Activated gamma-delta T cell treated with Interleukin-2 at 50 U/mL for 16 hours (primary cell): Measurements from ENCODE around the gene EPS8L3.
A peak's percentile ranks its signal among the peaks of the same experiment; 100 is the strongest.
"Not testable (repeated sequence)": the region's sequence is repeated elsewhere in the genome, so short reads cannot be mapped to it uniquely, and the experiment has no call there.

Source experiments
- DNase-seq: peaks from one replicate; pipeline ENCODE4 v3.0.0-alpha.2; 2020

The EPS8L3 gene

DNA sequence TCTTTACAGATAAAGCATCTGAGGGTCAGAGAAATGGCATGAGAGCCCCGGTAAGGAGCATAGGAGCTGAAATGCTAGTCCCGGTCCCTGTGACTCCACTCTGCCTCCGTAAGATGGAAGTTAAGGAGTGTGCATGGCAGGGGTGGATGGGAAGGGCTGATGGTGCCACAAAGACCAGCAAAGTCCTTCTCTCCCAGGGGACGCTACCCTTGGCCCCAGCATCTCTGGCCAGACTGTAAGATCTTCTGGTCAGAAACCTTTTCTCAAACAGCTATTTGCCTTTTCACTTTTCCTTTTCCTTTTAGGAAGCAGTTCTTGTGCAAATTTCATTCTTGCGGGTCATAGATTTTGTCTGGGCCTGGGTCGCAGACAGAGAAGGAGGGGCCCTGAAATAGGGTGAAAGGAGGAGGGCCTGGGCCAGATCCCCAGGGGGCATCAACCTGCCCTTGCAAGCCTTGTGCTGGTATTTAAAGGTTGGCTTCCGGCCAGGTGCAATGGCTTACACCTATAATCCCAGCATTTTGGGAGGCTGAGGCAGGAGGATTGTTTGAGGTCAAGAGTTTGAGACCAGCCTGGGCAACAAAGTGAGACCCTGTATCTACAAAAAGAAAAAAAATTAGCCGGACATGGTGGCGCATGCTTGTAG is 14.4 kb upstream of the EPS8L3 start:
- no peak for DNase-seq

GRCh38 chr1:109777436-109777835 is 13.7 kb upstream of the EPS8L3 start:
- DNase-seq, result no peak

DNA sequence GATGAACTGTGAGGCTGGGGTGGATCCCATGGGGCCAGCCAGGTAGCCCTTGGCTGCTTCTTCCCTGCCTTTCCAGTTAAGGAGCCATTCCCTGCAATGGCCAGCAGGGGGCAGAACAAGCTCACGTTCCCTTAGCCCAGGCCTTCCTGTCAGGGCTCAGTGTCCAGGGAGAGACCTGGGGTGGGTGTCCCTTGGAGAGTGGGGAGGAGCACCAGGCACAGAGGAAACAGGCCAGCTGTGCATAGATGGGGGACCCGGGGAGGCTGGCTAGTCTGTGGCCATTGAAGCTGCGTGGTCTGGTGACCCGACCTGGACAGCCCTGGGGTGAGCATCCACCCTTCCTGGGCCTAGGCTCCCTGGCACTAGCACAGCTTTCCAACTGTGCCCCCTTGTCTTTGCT is 13.2 kb upstream of the EPS8L3 start:
- peak; percentile 74 for DNase-seq

GRCh38 chr1:109776206-109776835 is 12.6 kb upstream of the EPS8L3 start:
- no peak for DNase-seq

- no peak for DNase-seq
Measured at GRCh38 chr1:109775398-109775797, 11.7 kb upstream of the EPS8L3 start.

DNA sequence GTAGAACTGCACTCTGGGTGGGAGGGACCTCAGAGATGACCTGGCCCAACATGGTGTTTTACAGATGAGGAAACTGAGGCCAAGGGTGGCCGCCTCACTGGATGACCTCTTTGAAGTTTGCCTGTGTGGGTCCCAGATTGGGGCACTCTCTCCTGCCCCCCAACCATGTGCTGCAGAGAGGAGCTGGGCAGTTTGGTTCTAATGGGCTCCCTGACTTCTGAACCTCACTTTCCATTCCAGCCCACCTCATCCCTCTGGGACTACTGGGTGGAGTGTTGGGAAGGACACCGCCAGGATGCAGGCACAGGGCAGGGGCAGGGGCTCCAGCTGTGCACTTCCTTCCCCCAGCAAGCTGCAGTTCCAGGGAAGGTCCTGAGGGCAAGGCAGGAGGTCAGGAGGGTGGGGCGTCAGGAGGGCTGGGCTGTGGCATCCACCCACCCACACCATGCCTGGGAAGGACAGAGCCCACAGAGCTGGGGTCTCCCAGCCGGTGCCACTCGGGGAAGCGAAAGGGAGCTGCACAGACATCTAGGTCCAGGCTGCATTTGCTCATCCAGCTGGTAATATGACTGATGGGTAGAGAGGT is 10.3 kb upstream of the EPS8L3 start:
- DNase-seq, result no peak

DNA sequence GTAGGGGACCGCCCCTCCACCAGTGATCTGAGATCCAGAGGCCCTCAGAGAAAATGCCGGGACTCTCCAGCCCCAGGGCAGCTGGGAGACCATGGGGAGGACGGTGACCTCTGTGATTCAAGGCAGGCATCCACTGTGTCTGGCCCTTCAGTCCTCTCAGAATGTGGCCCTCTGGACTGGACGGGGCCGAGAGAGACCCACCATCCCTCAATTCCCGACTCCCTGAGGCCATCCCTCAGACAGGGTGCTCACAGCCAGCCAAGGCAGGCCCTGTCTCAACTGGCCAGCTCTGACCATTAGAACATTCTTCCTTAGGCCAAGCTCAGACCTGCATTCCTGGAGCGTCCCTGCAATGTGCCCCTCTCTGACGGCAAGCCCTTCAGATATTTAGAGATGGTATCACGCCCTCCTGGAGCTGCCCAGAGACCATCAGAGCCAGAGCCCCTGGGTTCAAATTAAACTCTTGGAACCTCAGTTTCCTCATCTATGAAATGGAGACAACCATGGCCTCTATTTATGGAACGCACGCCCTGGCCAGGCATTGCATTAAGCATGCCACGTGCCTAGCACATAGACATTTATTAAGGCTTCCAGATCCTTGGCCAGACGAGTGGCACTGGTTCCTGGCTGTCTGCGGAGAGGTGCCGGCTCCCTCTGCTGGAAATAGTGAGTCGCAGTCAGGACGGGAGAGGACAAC is 9.6 kb upstream of the EPS8L3 start:
- peak; percentile 57 for DNase-seq

DNA sequence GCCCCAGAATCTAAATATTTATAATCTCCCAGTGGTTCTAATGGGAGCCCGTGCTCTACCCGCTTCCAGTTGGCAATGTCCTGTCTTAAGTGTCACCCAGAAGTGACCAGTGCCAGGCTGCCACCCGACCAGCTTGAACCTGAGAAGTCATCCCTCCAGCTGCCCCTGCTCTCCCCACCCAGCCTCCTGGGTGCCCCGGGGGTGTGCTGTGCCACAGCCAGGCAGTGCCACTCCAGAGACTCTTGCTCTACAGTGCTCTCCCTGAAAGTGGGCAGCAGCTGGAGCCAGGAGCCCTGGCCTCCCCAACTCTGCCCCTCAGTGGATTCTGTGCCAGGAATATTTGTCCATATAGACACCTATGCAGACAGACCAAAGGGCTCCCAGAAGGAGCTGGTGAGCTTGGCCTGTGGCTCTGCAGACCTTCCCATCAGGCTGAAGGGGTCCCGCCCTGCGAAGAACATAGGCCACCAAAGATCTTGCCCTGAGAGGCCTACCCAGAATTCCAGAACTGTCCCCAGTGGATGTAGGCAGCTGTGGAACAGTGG is 9.0 kb upstream of the EPS8L3 start:
- no peak for DNase-seq

DNA sequence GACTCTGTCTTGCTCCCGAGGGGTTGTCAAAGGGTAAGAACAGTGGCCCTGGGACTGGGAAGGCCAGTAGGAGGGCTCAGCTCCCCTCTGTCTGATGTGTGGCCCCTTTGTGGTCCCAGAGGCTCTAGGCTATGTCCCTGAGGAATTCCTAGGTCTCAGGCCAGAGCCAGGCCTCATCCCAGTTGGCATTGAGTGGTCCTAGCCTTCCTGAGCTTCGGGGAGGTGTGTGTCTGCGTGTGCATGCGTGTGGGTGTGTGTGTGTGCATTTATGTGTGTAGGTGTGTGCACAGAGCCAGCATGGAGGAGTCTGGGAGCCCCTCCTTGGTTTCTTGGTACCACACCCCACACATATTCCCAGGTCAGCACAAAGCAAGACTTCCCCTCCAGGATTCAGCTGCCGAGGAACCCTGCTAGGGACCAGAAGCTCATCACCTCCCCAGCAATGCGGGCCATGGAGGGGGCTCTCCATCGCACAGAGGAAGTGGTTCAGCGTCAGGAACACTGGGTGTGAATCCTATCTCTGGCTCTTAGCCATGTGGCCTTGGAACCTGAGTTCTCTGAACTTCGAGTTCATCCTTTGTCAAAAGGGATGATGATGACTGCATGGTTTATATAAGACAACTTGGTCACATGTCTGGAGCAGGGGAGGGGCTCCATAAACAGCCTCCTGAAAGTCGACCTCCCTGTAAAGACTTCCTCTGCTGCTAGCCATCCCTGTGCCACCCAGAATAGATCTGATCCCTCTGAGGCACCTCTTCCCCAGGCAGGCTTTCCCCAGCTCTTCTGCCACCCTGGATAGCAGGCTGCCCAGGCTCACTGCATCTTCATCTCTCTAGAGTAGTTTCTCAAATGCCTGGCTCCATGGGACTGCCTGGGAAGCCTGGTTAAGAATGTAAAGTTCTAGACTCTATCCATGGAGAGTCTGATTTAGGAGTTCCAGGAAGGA is 8.3 kb upstream of the EPS8L3 start:
- DNase-seq, result no peak

- no peak for DNase-seq
Measured at GRCh38 chr1:109770331-109771095, 6.8 kb upstream of the EPS8L3 start.

GRCh38 chr1:109769330-109770078 is 5.8 kb upstream of the EPS8L3 start:
- no peak for DNase-seq

- no peak for DNase-seq
Measured at GRCh38 chr1:109768820-109769219, 5.1 kb upstream of the EPS8L3 start.

DNA sequence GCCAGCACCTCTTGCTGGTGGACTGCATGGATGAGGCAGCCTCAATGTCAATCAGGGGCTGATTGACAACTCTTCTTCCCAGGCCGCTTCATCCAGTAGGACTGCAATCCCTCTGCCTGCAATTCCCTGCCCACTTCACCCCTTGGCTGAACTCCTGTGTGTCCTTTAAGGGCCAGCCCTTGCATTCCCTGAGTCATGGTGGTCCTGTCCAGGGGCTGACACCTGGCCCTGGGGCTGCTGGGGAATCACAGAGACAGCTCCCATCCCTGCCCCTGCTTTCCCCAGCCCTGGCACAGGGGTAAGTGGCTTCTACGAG is 4.6 kb upstream of the EPS8L3 start:
- no peak for DNase-seq

DNA sequence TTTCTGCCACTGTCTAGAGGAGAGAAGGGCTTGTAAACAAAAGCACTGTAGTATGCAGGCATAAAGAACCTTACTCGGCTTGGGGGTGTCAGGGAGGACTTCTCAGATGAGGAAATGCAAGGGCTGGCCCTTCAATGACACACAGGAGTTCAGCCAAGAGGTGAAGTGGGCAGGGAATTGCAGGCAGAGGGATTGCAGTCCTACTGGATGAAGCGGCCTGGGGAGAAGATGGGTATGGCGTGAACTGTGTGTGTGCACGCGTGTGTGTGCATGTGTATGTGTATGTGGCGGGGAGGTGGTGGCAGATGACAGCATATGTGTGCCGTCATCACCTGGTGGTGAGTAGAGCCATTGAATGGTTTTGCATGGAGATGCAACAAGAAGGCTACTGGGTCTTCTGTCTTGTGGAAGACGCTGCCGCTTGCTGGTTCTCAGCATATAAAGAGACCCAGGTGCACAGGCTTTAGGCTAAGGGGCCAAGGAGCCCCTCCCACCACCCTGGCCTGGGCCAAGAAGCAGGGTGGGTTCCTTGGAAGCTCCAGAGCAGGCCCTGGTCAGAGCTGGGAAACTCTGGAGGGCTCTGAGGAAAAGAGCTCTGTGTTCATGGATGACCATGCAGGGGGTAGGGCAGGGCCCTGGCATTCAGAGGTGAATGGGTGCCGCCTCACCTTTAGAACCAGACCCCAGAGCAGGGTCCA is 4.1 kb upstream of the EPS8L3 start:
- DNase-seq, result no peak

DNA sequence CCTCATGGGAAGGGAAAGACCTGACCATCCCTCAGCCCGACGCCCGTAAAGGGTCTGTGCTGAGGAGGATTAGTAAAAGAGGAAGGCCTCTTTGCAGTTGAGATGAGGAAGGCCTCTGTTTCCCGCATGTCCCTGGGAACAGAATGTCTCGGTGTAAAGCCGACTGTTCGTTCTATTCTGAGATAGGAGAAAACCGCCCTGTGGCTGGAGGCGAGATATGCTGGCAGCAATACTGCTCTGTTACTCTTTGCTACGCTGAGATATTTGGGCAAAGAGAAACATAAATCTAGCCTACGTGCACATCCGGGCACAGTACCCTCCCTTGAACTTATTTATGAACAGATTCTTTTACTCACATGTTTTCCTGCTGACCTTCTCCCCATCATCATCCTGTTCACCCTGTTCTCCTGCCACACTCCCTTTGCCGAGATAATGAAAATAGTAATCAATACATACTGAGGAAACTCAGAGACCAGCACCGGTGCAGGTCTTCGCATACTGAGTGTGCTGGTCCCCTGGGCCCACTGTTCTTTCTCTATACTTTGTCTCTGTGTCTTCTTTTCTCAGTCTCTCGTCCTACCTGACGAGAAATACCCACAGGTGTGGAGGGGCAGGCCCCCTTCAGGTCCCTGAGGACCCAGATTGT is 3.4 kb upstream of the EPS8L3 start:
- not testable (repeated sequence) for DNase-seq

GRCh38 chr1:109765896-109766615 is 2.3 kb upstream of the EPS8L3 start:
- DNase-seq, result no peak

DNA sequence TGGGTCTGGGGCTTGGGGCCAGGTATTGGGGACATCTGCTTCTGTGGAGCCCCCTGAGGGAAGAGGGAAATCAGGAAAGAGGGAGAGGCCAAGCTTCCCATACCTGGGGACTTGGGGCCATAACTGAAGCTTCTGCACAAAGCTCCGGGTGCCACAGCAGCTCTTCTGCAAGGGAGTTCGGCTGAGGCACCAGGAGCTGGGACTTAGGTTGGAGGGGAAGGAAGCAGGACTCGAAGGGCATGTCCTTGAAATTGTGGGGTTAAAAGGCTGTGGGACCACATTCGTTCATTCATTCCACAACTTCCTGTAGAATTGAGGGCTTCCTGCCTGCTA is 1.7 kb upstream of the EPS8L3 start:
- DNase-seq, result no peak

GRCh38 chr1:109764561-109765482 is 1.1 kb upstream of the EPS8L3 start:
- DNase-seq, result no peak
